ENCODE results near the gene ARHGAP18. TPM values are rescaled to one million over a fixed set of nuclear protein-coding genes. Genes with fewer than 3 reads are reported as not detected.

The ARHGAP18 gene
- total RNA-seq, 1 donor from 2014 or later = 7.9 TPM

GRCh38 chr6:129725341-129725740 is 15.4 kb upstream of the ARHGAP18 start:
- H3K27ac Mint-ChIP-seq (ENCODE audit: unreplicated experiment) = no peak overlapping the region
- no peak for TF ChIP-seq CTCF (IDR thresholded peaks at IDR 0.05; ENCODE audit: partially characterized antibody, unreplicated experiment)
- no peak for DNase-seq
- H3K36me3 Mint-ChIP-seq (ENCODE audit: unreplicated experiment) = no peaks in the 10 kb centered on the region
- H3K9me3 Mint-ChIP-seq (ENCODE audit: unreplicated experiment) = no peaks in the 10 kb centered on the region
- no peaks in the 10 kb centered on the region for H3K4me1 Mint-ChIP-seq (ENCODE audit: low read depth, unreplicated experiment)
- H3K4me3 Mint-ChIP-seq (ENCODE audit: unreplicated experiment) = no peak overlapping the region
- H3K27me3 Mint-ChIP-seq (ENCODE audit: unreplicated experiment) = no peaks in the 10 kb centered on the region

- H3K27me3 Mint-ChIP-seq (ENCODE audit: unreplicated experiment) = no peaks in the 10 kb centered on the region
- H3K27ac Mint-ChIP-seq (ENCODE audit: unreplicated experiment) = no peak overlapping the region
- TF ChIP-seq CTCF (IDR thresholded peaks at IDR 0.05; ENCODE audit: partially characterized antibody, unreplicated experiment) = no peak
- no peaks in the 10 kb centered on the region for H3K4me1 Mint-ChIP-seq (ENCODE audit: low read depth, unreplicated experiment)
- DNase-seq = no peak
- H3K36me3 Mint-ChIP-seq (ENCODE audit: unreplicated experiment) = no peaks in the 10 kb centered on the region
- H3K4me3 Mint-ChIP-seq (ENCODE audit: unreplicated experiment) = no peak overlapping the region
- H3K9me3 Mint-ChIP-seq (ENCODE audit: unreplicated experiment) = no peaks in the 10 kb centered on the region
These were observed 9.7 kb upstream of the ARHGAP18 start for GRCh38 chr6:129719692-129720091.

GRCh38 chr6:129717277-129717676 is 7.3 kb upstream of the ARHGAP18 start:
- no peaks in the 10 kb centered on the region for H3K4me1 Mint-ChIP-seq (ENCODE audit: low read depth, unreplicated experiment)
- no peaks in the 10 kb centered on the region for H3K9me3 Mint-ChIP-seq (ENCODE audit: unreplicated experiment)
- H3K36me3 Mint-ChIP-seq (ENCODE audit: unreplicated experiment) = no peaks in the 10 kb centered on the region
- H3K27me3 Mint-ChIP-seq (ENCODE audit: unreplicated experiment) = no peaks in the 10 kb centered on the region
- H3K4me3 Mint-ChIP-seq (ENCODE audit: unreplicated experiment) = no peak overlapping the region
- H3K27ac Mint-ChIP-seq (ENCODE audit: unreplicated experiment) = no peak overlapping the region
- no peak for DNase-seq
- TF ChIP-seq CTCF (IDR thresholded peaks at IDR 0.05; ENCODE audit: partially characterized antibody, unreplicated experiment) = no peak

GRCh38 chr6:129713806-129714333 is 3.9 kb upstream of the ARHGAP18 start:
- H3K27ac Mint-ChIP-seq (ENCODE audit: unreplicated experiment) = no peak overlapping the region
- TF ChIP-seq CTCF (IDR thresholded peaks at IDR 0.05; ENCODE audit: partially characterized antibody, unreplicated experiment) = no peak
- H3K36me3 Mint-ChIP-seq (ENCODE audit: unreplicated experiment) = no peaks in the 10 kb centered on the region
- no peaks in the 10 kb centered on the region for H3K27me3 Mint-ChIP-seq (ENCODE audit: unreplicated experiment)
- peaks cover 2% of the 10 kb centered on the region for H3K9me3 Mint-ChIP-seq (ENCODE audit: unreplicated experiment)
- no peak overlapping the region for H3K4me3 Mint-ChIP-seq (ENCODE audit: unreplicated experiment)
- H3K4me1 Mint-ChIP-seq (ENCODE audit: low read depth, unreplicated experiment) = peaks cover 6% of the 10 kb centered on the region
- no peak for DNase-seq

DNA sequence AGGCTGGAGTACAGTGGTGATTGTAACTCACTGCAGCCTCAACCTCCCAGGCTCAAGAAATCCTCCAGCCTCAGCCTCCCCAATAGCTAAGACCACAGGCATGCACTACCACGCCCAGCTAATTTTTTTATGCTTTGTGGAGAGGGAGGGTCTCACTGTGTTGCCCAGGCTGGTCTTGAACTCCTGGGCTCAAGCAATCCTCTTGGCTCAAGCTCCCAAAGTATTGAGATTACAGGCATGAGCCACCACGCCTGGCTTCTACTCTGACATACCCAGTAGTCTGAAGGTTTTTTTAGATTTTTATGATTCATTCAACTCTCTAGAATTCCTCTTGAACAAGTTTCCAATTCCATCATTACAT is 1.3 kb upstream of the ARHGAP18 start:
- Mint-ChIP-seq H3K9me3 (ENCODE audit: unreplicated experiment) (peaks cover 2% of the 10 kb centered on the region), H3K27me3 (ENCODE audit: unreplicated experiment) (no peaks in the 10 kb centered on the region), H3K4me1 (ENCODE audit: low read depth, unreplicated experiment) (peaks cover 7% of the 10 kb centered on the region), H3K27ac (ENCODE audit: unreplicated experiment) (no peak overlapping the region), H3K36me3 (ENCODE audit: unreplicated experiment) (no peaks in the 10 kb centered on the region), H3K4me3 (ENCODE audit: unreplicated experiment) (no peak overlapping the region)
- DNase-seq = no peak
- TF ChIP-seq CTCF (IDR thresholded peaks at IDR 0.05; ENCODE audit: partially characterized antibody, unreplicated experiment) = no peak
